CD4-positive, alpha-beta T cell treated with Interleukin-1 beta for 1 hour (primary cell): ENCODE measurements around the gene CLPTM1.

Experiments used
- DNase-seq, 2 donors: peaks; one replicate each; pipeline ENCODE4 v3.0.0-alpha.2; 2020 to 2022

CLPTM1 gene

DNA sequence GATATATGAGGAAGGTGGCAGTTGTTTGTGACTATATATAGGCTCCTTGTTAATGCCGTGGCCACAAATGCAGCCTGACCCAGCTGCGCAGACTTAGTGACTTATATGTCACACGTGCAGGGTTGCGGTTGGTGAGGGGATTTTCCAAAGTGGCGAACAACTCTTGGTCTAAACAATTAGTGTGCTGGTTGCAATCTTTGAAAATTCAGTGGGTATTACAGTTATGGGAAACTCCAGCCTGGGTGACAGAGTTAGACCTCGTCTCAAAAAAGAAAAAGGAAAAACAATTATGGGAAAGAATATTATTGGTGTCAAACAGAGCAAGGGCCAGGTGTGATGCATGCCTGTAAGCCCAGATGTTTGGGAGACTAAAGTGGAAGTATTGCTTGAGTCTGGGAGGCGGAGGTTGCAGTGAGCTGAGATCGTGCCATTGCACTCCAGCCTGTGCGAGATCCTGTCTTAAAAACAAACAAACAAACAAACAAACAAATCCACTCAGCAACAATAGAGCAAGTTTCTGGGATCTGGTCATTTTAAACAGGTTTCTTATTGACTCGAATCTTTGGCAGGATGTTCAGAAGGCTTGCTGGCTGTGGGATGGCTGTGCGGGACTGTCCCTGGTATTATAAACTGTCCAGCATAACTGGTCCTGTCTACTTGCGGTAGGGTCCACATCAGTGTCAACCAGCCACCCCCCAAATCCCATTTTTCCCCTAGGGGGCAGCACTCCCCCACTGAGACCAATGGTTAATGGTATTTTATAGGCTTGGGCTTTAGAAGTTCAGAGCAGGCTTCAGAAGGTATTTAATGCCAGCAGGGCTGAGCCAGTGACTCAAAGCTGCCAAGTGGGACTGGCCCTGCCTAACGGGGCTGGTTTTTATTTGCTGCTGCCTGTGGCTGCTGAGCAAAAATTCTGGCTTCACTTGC lies 61.5 kb downstream of the CLPTM1 start:
- DNase-seq, result peak; percentile 84 to 88

GRCh38 chr19:45019187-45019586 lies 64.0 kb downstream of the CLPTM1 start:
- DNase-seq, result no peak

DNA sequence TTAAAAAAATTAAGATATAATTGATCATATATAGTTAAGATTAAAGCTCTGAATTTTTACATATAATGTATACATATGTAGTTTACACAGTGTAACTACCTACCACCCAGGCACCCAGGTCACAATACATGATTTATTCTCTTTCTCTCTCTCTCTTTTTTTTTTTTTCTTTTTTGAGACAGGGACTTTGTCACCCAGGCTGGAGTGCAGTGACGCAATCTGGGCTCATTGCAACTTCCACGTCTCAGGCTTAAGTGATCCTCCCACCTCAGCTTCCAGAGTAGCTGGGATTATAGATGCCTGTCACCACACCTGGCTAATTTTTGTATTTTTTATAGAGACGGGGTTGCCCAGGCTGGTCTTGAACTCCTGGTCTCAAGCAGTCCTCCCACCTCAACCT lies 64.9 kb downstream of the CLPTM1 start:
- DNase-seq, result no peak

DNA sequence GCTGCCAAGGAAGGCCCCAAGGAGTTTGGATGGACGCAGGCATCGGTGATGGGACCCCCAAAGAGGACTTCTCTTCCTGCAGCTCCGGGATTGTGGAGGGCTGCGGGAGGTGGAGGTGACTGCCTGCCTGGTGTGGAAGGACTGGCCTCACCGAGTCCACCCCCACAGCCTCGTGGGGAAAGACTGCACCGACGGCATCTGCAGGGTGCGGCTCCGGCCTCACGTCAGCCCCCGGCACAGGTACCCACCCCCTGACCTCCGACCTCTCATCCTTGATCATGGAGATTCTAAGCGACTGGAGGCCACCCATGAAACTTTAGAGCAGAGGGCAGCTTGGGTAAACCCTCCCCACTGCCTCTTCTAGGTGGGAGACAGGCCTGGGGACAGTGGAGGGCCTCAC lies 66.8 kb downstream of the CLPTM1 start:
- DNase-seq, result no peak

GRCh38 chr19:45023048-45023447 lies 67.9 kb downstream of the CLPTM1 start:
- no peak for DNase-seq

- no peak for DNase-seq
These were observed 70.1 kb downstream of the CLPTM1 start for GRCh38 chr19:45025264-45025663.

- DNase-seq, result no peak
These were observed 72.2 kb downstream of the CLPTM1 start for GRCh38 chr19:45027371-45027770.

DNA sequence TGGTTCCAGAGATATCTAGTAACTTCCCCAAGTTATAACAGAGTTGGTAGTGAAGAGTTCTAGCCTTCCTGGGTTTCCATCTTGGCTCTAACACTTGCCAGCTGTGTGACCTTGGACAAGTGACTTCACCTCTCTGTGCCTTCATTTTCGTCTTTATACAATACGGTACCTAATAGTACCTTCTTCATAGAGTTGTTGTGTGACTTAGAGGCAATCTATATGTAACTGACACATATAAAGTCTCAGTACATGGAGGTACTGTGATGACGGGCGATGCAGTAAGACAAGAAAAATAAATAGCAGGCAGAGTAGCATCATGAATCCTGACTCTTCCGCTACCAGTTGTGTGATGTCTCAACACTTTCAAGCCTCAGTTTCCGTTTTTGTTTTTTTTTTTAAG lies 75.6 kb downstream of the CLPTM1 start:
- no peak for DNase-seq

GRCh38 chr19:45032421-45032820 lies 77.2 kb downstream of the CLPTM1 start:
- DNase-seq, result no peak

DNA sequence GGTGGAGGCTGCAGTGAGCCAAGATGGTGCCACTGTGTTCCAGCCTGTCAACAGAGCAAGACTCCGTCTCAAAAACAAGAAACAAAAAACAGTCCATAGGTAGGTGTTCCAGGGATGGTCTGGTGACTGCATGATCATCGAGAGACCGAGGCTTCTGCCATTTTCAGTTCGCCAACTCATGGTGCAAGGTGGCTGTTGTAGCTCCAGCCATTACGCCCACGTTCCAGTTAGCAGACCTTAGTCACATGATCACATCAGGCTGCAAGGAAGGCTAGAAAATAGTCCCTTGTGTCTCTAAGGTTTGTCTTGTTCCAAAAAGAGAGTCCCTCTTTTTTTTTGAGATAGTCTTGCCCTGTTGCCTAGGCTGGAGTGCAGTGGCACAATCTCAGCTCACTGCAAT lies 80.6 kb downstream of the CLPTM1 start:
- DNase-seq, result no peak

DNA sequence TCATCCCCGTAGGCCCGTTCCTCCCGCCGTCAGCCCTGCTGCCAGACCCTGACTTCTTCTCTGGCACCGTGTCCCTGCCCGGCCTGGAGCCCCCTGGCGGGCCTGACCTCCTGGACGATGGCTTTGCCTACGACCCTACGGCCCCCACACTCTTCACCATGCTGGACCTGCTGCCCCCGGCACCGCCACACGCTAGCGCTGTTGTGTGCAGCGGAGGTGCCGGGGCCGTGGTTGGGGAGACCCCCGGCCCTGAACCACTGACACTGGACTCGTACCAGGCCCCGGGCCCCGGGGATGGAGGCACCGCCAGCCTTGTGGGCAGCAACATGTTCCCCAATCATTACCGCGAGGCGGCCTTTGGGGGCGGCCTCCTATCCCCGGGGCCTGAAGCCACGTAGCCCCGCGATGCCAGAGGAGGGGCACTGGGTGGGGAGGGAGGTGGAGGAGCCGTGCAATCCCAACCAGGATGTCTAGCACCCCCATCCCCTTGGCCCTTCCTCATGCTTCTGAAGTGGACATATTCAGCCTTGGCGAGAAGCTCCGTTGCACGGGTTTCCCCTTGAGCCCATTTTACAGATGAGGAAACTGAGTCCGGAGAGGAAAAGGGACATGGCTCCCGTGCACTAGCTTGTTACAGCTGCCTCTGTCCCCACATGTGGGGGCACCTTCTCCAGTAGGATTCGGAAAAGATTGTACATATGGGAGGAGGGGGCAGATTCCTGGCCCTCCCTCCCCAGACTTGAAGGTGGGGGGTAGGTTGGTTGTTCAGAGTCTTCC lies 82.4 kb downstream of the CLPTM1 start:
- no peak for DNase-seq

DNA sequence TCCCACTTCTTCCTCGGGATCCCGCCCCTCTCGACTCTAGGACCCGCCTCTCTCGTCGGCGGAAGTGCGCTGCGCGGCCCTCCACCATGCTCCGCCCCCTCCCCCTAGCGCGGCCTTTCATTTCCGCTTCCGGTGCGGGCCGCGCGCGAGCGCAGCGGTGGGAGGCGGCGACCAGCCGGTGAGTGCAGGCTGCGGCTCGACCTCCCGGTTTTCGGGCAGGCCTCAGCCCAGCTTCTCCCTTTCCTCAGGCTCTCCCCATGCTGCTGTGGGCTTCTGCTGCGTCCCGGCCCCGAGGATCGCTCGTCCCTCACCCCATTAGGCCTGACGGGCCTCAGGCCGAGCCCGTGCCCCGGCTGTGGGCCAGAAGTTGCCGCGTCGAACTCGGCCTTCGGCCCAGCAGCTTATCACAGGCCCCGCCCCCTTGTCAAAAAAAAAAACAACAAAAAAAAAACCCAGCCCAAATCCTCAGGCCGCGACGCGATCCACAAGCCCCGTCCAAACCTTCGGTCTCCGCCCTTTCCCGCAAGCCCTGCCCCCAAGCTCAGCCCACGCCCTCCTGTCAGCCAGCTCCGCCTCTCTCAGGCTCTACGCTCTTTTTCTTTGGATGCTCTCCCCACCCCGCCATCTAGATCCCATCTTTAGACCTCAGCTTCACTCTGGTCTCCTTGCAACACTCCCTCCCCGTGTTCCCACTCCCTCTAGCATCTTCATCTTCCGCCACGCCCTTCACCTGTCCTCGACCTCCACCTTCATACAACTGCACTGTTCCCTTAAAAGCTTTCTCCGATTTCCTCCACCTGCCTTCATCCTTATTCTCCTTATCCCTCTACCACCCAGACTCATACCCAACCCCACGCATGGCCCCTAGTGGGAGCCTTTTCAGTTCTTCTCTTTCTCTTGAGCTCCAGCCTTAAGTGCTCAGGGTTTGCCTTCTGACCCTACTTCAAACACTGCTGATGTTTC lies 84.0 kb downstream of the CLPTM1 start, which contains the start of gene CLASRP:
CLASRP (plus strand) TSS at position 115 of the 963 bp plus-strand sequence. CDS start 1,168 bp downstream, outside the sequence.
- peak; percentile 86 to 88 for DNase-seq

DNA sequence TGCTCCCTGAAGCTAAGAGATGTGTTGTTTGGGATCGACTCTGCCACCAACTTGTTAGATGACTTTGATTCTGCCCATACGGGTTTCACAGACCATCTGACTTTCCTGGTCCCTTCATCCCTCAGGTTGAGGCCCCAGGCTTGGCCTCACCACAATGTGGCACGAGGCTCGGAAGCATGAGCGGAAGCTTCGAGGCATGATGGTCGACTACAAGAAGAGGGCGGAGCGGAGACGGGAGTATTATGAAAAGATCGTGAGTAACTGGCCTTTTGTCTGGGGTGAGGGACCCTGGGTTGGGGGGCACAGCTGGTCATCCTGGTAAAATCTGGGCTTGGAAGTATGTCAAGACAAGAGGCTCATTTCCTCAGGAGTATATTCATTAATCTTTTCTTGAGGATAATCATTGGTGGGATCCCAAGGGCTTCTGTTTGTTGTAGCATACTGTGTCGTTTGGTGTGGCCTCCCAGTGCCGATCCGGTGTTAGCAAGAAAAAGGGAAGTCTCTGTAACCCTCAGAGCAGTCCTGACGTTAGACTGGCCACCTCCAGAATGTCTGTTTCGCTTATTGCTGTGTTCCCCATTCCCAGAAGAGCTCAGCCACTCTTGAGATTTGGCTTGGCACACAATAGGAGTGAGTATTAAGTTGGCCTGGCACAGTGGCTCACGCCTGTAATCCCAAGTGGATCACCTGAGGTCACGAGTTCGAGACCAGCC lies 85.0 kb downstream of the CLPTM1 start:
- peak in 1 of 2 donors; percentile 19 for DNase-seq

GRCh38 chr19:45041125-45041524 lies 85.9 kb downstream of the CLPTM1 start:
- no peak for DNase-seq
